NB4 (cell line): ENCODE results near the gene ZMYND10.

Experiments
- MYC ChIP-seq: IDR thresholded peaks from 2 replicates; pipeline ENCODE4 v1.6.1; 2011; ENCODE audit warnings: low read depth, low read length
- POLR2A ChIP-seq: IDR thresholded peaks from 2 replicates; pipeline ENCODE4 v1.6.1; 2011; ENCODE audit warnings: mild to moderate bottlenecking; ENCODE audit not compliant: insufficient read length; ENCODE audit errors: extremely low read depth
- TF ChIP-seq, protein P1 (sequence below): IDR thresholded peaks from one replicate; pipeline ENCODE4 v1.5.1; 2012; ENCODE audit warnings: low read depth, low read length
- TF ChIP-seq, protein P2 (sequence below): IDR thresholded peaks from 2 replicates; pipeline ENCODE4 v1.6.1; 2011; ENCODE audit warnings: low read depth, low read length

DNA sequence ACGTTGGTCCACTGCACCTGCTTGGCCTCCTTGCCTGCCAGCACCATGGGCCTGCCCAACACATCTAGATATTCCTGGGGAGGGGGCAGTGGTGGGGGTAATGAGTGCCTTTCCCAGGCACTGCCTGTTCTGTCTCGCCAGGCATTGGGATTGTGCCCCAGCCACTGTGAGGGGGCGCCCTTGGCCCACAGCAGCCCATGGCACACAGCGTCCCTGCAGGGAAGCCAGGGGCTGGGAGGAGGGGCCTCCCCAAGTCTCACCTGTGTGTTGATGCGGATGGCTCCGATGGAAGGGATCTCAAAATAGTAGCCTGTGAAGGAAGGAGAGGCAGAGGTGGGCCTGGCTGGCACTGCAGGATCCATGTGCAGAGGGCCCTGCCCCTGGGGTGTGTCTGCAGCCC, 32.5 kb upstream of the ZMYND10 start:
- TF ChIP-seq, protein P1, sequence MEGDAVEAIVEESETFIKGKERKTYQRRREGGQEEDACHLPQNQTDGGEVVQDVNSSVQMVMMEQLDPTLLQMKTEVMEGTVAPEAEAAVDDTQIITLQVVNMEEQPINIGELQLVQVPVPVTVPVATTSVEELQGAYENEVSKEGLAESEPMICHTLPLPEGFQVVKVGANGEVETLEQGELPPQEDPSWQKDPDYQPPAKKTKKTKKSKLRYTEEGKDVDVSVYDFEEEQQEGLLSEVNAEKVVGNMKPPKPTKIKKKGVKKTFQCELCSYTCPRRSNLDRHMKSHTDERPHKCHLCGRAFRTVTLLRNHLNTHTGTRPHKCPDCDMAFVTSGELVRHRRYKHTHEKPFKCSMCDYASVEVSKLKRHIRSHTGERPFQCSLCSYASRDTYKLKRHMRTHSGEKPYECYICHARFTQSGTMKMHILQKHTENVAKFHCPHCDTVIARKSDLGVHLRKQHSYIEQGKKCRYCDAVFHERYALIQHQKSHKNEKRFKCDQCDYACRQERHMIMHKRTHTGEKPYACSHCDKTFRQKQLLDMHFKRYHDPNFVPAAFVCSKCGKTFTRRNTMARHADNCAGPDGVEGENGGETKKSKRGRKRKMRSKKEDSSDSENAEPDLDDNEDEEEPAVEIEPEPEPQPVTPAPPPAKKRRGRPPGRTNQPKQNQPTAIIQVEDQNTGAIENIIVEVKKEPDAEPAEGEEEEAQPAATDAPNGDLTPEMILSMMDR = no peak
- TF ChIP-seq MYC = no peak
- TF ChIP-seq, protein P2, sequence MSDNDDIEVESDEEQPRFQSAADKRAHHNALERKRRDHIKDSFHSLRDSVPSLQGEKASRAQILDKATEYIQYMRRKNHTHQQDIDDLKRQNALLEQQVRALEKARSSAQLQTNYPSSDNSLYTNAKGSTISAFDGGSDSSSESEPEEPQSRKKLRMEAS = no peak
- no peak for TF ChIP-seq POLR2A
